ENCODE data around the gene CTNS. TPM values are rescaled to one million over a fixed set of nuclear protein-coding genes. Genes with fewer than 3 reads are reported as not detected.

CTNS gene
- total RNA-seq (2022), result 7.1 and 11.4 TPM in 2 replicates
- percentile 47 among the genes with signal in this experiment for Bru-seq, nascent RNA
- BruChase-seq, experiment 1, labeled RNA remaining after a 6-hour chase, result percentile 51 among the genes with signal in this experiment
- BruChase-seq, experiment 2, labeled RNA remaining after a 2-hour chase, result percentile 47 among the genes with signal in this experiment
- long read RNA-seq, transcript CTNS-201 (12 exons, 2,866 nt), result major isoform, 9 of 17 reads
- long read RNA-seq, partial matches to known transcripts, result 1 of 17 reads
- long read RNA-seq, other reads (novel, unspliced or antisense), result 7 of 17 reads

- Mint-ChIP-seq H3K4me3 (ENCODE audit: unreplicated experiment) (peak within 1 kb of the TSS; percentile 93), H3K9me3 (ENCODE audit: unreplicated experiment) (no peaks in the 10 kb centered on the region), H3K4me1 (ENCODE audit: insufficient read depth, unreplicated experiment) (peaks cover 17% of the 10 kb centered on the region), H3K27me3 (ENCODE audit: insufficient read depth, unreplicated experiment) (no peaks in the 10 kb centered on the region), H3K36me3 (ENCODE audit: insufficient read depth, unreplicated experiment) (peaks cover 16% of the 10 kb centered on the region), H3K27ac (ENCODE audit: low read depth, unreplicated experiment) (peak within 1 kb of the TSS; percentile 100)
- ChIA-PET CTCF (interaction anchor here (0.6 to 2.3 kb wide), 7 partner anchors 10 to 779 kb away, joined by 3 to 12 read pairs (median 3); no protein-coding TSS in a partner anchor), POLR2A (interaction anchor here (0.7 to 3.1 kb wide), 18 partner anchors 9 to 782 kb away, joined by 3 to 36 read pairs (median 6); partner anchors contain the start of genes EMC6, HASPIN, NCBP3 and TAX1BP3)
- intact Hi-C loops (cut with micrococcal nuclease), result loop anchor here (1.0 to 5.0 kb wide), 3 partner anchors 33 to 162 kb away; partner anchors contain the start of genes ASPA and TRPV3
- TF ChIP-seq CTCF (IDR thresholded peaks at IDR 0.05; ENCODE audit: unreplicated experiment), result no peak
- DNase-seq (ENCODE audit: unreplicated experiment), result peak; percentile 98
- no TSS peak for BruUV-seq (replicated peaks)
Observed at GRCh38 chr17:3636154-3636907, at the start of gene CTNS, which contains the start of gene SHPK. Gene CTNS, plus strand, starts transcription at chr17:3636760. Its CDS starts 3,447 bp downstream, at chr17:3640207. Gene SHPK, minus strand, starts transcription at chr17:3636250. Its CDS starts 31 bp downstream, at chr17:3636219.

DNA sequence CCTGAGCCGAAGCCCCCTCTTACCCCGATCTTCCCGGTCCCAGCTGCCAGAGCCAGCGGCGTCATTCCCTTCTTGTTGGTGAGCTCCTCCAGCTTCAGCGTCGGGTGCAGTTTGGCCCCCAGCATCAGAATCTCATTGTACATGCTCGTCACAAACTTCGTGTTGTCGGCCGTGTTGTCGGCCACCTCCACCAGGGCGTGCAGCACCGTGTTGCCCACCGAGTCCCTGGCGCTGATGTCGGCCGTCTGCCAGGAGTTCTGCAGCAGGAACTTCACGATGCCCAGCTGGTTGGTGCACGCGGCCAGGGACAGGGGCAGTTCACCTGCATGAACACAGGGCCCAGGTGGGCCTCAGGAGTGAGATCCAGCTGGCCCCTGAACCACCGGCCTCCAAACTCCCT, 46.8 kb upstream of the CTNS start:
- BruUV-seq (replicated peaks), result no TSS peak
- intact Hi-C loops (cut with micrococcal nuclease), result no loop called here
- no peak for DNase-seq (ENCODE audit: unreplicated experiment)
- Mint-ChIP-seq H3K9me3 (ENCODE audit: unreplicated experiment) (no peaks in the 10 kb centered on the region), H3K36me3 (ENCODE audit: insufficient read depth, unreplicated experiment) (peaks cover 5% of the 10 kb centered on the region), H3K4me1 (ENCODE audit: insufficient read depth, unreplicated experiment) (peaks cover 6% of the 10 kb centered on the region), H3K4me3 (ENCODE audit: unreplicated experiment) (no peak overlapping the region), H3K27ac (ENCODE audit: low read depth, unreplicated experiment) (no peak overlapping the region), H3K27me3 (ENCODE audit: insufficient read depth, unreplicated experiment) (no peaks in the 10 kb centered on the region)
- CTCF ChIA-PET, result no interaction called here
- POLR2A ChIA-PET, result interaction anchor here (1.5 kb wide), 1 partner anchor 15 kb away, joined by 3 read pairs; no protein-coding TSS in a partner anchor
- no peak for TF ChIP-seq CTCF (IDR thresholded peaks at IDR 0.05; ENCODE audit: unreplicated experiment)

- no peak for TF ChIP-seq CTCF (IDR thresholded peaks at IDR 0.05; ENCODE audit: unreplicated experiment)
- H3K36me3 Mint-ChIP-seq (ENCODE audit: insufficient read depth, unreplicated experiment), result peaks cover 5% of the 10 kb centered on the region
- H3K9me3 Mint-ChIP-seq (ENCODE audit: unreplicated experiment), result no peaks in the 10 kb centered on the region
- no peak overlapping the region for H3K4me3 Mint-ChIP-seq (ENCODE audit: unreplicated experiment)
- DNase-seq (ENCODE audit: unreplicated experiment), result no peak
- POLR2A ChIA-PET, result interaction anchor here (0.6 to 1.5 kb wide), 2 partner anchors 15 to 414 kb away, joined by 3 read pairs; no protein-coding TSS in a partner anchor
- no peaks in the 10 kb centered on the region for H3K27me3 Mint-ChIP-seq (ENCODE audit: insufficient read depth, unreplicated experiment)
- intact Hi-C loops (cut with micrococcal nuclease), result no loop called here
- no peak overlapping the region for H3K27ac Mint-ChIP-seq (ENCODE audit: low read depth, unreplicated experiment)
- CTCF ChIA-PET, result no interaction called here
- peaks cover 6% of the 10 kb centered on the region for H3K4me1 Mint-ChIP-seq (ENCODE audit: insufficient read depth, unreplicated experiment)
- no TSS peak for BruUV-seq (replicated peaks)
Observed at GRCh38 chr17:3590231-3590630, 46.3 kb upstream of the CTNS start.

- Mint-ChIP-seq H3K27ac (ENCODE audit: low read depth, unreplicated experiment) (no peak overlapping the region), H3K36me3 (ENCODE audit: insufficient read depth, unreplicated experiment) (peaks cover 5% of the 10 kb centered on the region), H3K27me3 (ENCODE audit: insufficient read depth, unreplicated experiment) (no peaks in the 10 kb centered on the region), H3K4me1 (ENCODE audit: insufficient read depth, unreplicated experiment) (peaks cover 6% of the 10 kb centered on the region), H3K4me3 (ENCODE audit: unreplicated experiment) (no peak overlapping the region), H3K9me3 (ENCODE audit: unreplicated experiment) (no peaks in the 10 kb centered on the region)
- ChIA-PET CTCF (no interaction called here), POLR2A (interaction anchor here (0.6 to 1.5 kb wide), 2 partner anchors 16 to 414 kb away, joined by 3 read pairs; no protein-coding TSS in a partner anchor)
- no peak for DNase-seq (ENCODE audit: unreplicated experiment)
- BruUV-seq (replicated peaks), result no TSS peak
- TF ChIP-seq CTCF (IDR thresholded peaks at IDR 0.05; ENCODE audit: unreplicated experiment), result no peak
- intact Hi-C loops (cut with micrococcal nuclease), result no loop called here
Observed at GRCh38 chr17:3590768-3591167, 45.8 kb upstream of the CTNS start.

Measured in MCF 10A (cell line).